ENCODE results near the gene ITPK1. TPM values are rescaled to one million over a fixed set of nuclear protein-coding genes. Genes with fewer than 3 reads are reported as not detected.

The ITPK1 gene
- total RNA-seq, 1 experiment from 2014 or later, result 66.2 TPM

DNA sequence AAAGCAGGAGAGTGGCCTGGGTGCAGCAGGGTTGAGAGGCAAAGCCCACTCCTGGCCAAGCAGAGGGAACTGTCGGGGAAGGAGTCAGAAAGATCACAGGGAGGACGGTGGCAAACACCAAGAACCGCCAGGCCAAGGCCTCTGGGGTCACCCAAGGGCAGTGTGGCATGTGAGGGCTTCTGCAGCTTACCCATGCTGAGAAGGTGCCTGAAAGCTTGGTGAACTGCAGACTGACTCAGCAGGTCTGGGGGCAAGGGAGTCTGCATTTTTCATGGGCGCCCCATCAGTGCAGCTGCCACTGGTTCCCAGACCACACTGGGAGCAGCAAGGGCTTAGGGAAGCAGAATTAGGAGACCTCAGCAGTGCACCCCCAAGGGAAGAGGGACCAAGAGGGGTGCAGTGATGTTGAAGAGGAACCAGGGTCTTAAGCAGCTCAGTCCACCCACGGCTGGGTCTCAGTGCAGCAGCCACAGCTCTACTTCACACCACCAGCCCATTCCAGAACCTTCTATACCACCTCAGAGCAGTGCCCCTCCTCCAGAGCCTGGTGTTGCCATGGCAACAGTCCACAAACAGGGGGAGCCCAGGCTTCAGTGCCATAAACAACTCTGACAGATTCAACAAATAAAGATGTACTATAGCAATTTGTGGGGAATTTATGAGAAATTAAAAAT, 59.4 kb downstream of the ITPK1 start:
- BruUV-seq (replicated peaks), result no TSS peak
- H3K27me3 ChIP-seq (ENCODE audit: low read length), result no peaks in the 10 kb centered on the region
- H3K4me1 ChIP-seq (ENCODE audit: insufficient read depth, low read length), result peaks cover 19% of the 10 kb centered on the region; the same call in 1 of the 2 replicates
- H3K9me3 ChIP-seq (ENCODE audit: low read length), result no peaks in the 10 kb centered on the region
- H3K9me2 ChIP-seq (replicated peaks; ENCODE audit: low read length), result no peaks in the 10 kb centered on the region
- ChIA-PET CTCF (no interaction called here), POLR2A (ENCODE audit: unreplicated experiment) (no interaction called here)
- no peak overlapping the region for H2AFZ ChIP-seq (ENCODE audit: low read length)
- ATAC-seq (no peak), DNase-seq (no peak)
- no peaks in the 10 kb centered on the region for H4K20me1 ChIP-seq (ENCODE audit: low read length)
- no peak overlapping the region for H3K27ac ChIP-seq (ENCODE audit: low read length)
- no peaks in the 10 kb centered on the region for H3K36me3 ChIP-seq (ENCODE audit: low read depth, low read length)
- H3K4me3 ChIP-seq (ENCODE audit: low read length), result no peak overlapping the region
- intact Hi-C loops (cut with micrococcal nuclease), result no loop called here
- no peaks in the 10 kb centered on the region for H3K79me2 ChIP-seq (ENCODE audit: low read length)
- H3K4me2 ChIP-seq (ENCODE audit: low read length), result no peak overlapping the region
- no peak overlapping the region for H3K9ac ChIP-seq (ENCODE audit: low read length)
- H3F3A ChIP-seq (ENCODE audit: low read length, unreplicated experiment), result no peaks in the 10 kb centered on the region
- TF ChIP-seq, protein P1, sequence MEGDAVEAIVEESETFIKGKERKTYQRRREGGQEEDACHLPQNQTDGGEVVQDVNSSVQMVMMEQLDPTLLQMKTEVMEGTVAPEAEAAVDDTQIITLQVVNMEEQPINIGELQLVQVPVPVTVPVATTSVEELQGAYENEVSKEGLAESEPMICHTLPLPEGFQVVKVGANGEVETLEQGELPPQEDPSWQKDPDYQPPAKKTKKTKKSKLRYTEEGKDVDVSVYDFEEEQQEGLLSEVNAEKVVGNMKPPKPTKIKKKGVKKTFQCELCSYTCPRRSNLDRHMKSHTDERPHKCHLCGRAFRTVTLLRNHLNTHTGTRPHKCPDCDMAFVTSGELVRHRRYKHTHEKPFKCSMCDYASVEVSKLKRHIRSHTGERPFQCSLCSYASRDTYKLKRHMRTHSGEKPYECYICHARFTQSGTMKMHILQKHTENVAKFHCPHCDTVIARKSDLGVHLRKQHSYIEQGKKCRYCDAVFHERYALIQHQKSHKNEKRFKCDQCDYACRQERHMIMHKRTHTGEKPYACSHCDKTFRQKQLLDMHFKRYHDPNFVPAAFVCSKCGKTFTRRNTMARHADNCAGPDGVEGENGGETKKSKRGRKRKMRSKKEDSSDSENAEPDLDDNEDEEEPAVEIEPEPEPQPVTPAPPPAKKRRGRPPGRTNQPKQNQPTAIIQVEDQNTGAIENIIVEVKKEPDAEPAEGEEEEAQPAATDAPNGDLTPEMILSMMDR (conservative IDR thresholded peaks at IDR 0.05; ENCODE audit: low read depth, low read length), result no peak
- TF ChIP-seq EZH2 (IDR thresholded peaks at IDR 0.05; ENCODE audit: low read length, unreplicated experiment) (no peak), EZH2phosphoT487 (IDR thresholded peaks at IDR 0.05; ENCODE audit: borderline replicate concordance, low read length) (no peak)

GRCh38 chr14:93055651-93056115, 60.0 kb downstream of the ITPK1 start:
- Histone ChIP-seq H4K20me1 (ENCODE audit: low read length) (no peaks in the 10 kb centered on the region), H3K9ac (ENCODE audit: low read length) (no peak overlapping the region), H3K27me3 (ENCODE audit: low read length) (no peaks in the 10 kb centered on the region), H3K9me2 (replicated peaks; ENCODE audit: low read length) (no peaks in the 10 kb centered on the region), H3K36me3 (ENCODE audit: low read depth, low read length) (no peaks in the 10 kb centered on the region), H3K4me3 (ENCODE audit: low read length) (no peak overlapping the region), H3K9me3 (ENCODE audit: low read length) (no peaks in the 10 kb centered on the region), H3K79me2 (ENCODE audit: low read length) (no peaks in the 10 kb centered on the region), H3K27ac (ENCODE audit: low read length) (no peak overlapping the region), H3F3A (ENCODE audit: low read length, unreplicated experiment) (no peaks in the 10 kb centered on the region), H2AFZ (ENCODE audit: low read length) (no peak overlapping the region), H3K4me2 (ENCODE audit: low read length) (no peak overlapping the region), H3K4me1 (ENCODE audit: insufficient read depth, low read length) (peaks cover 19% of the 10 kb centered on the region; the same call in 1 of the 2 replicates)
- ChIA-PET POLR2A (ENCODE audit: unreplicated experiment) (no interaction called here), CTCF (no interaction called here)
- ATAC-seq, result no peak
- no peak for DNase-seq
- TF ChIP-seq, protein P1 (conservative IDR thresholded peaks at IDR 0.05; ENCODE audit: low read depth, low read length), result no peak
- BruUV-seq (replicated peaks), result no TSS peak
- intact Hi-C loops (cut with micrococcal nuclease), result no loop called here

- no peak for ATAC-seq
- H3K27ac ChIP-seq (ENCODE audit: low read length), result no peak overlapping the region
- no peaks in the 10 kb centered on the region for H4K20me1 ChIP-seq (ENCODE audit: low read length)
- no peaks in the 10 kb centered on the region for H3K79me2 ChIP-seq (ENCODE audit: low read length)
- no peak overlapping the region for H3K4me3 ChIP-seq (ENCODE audit: low read length)
- H3K4me2 ChIP-seq (ENCODE audit: low read length), result no peak overlapping the region
- CTCF ChIA-PET, result no interaction called here
- POLR2A ChIA-PET (ENCODE audit: unreplicated experiment), result no interaction called here
- no peaks in the 10 kb centered on the region for H3K9me3 ChIP-seq (ENCODE audit: low read length)
- no peaks in the 10 kb centered on the region for H3K36me3 ChIP-seq (ENCODE audit: low read depth, low read length)
- no peak overlapping the region for H2AFZ ChIP-seq (ENCODE audit: low read length)
- no TSS peak for BruUV-seq (replicated peaks)
- H3F3A ChIP-seq (ENCODE audit: low read length, unreplicated experiment), result no peaks in the 10 kb centered on the region
- no peak for DNase-seq
- H3K9me2 ChIP-seq (replicated peaks; ENCODE audit: low read length), result no peaks in the 10 kb centered on the region
- intact Hi-C loops (cut with micrococcal nuclease), result no loop called here
- H3K9ac ChIP-seq (ENCODE audit: low read length), result no peak overlapping the region
- H3K4me1 ChIP-seq (ENCODE audit: insufficient read depth, low read length), result peaks cover 24% of the 10 kb centered on the region
- TF ChIP-seq, protein P1 (conservative IDR thresholded peaks at IDR 0.05; ENCODE audit: low read depth, low read length), result no peak
- no peak for TF ChIP-seq EZH2 (IDR thresholded peaks at IDR 0.05; ENCODE audit: low read length, unreplicated experiment)
- no peaks in the 10 kb centered on the region for H3K27me3 ChIP-seq (ENCODE audit: low read length)
These were observed 60.8 kb downstream of the ITPK1 start for GRCh38 chr14:93054876-93055275.

All from PC-3 (cell line).